Activated naive CD4-positive, alpha-beta T cell treated with anti-CD3 and anti-CD28 coated beads for 36 hours (primary cell): ENCODE results near the gene DISP2. TPM values are rescaled to one million over a fixed set of nuclear protein-coding genes. Genes with fewer than 3 reads are reported as not detected.

Experiments
- CTCF ChIA-PET: fragments of 350-600 bp; sonication (Branson Sonifier 250); formaldehyde crosslinking; loops from one replicate; lab custom pipeline; 2021; ENCODE audit warnings: antibody characterized with exemption; lab: Charles Lee
- DNase-seq: peaks from one replicate; pipeline ENCODE4 v3.0.0-alpha.2; 2020
- H3K27ac Mint-ChIP-seq: one replicate; pipeline ENCODE4 v1.8.0; 2021; ENCODE audit warnings: mild to moderate bottlenecking, mixed read lengths
- H3K27me3 Mint-ChIP-seq: one replicate; pipeline ENCODE4 v1.8.0; 2021; ENCODE audit warnings: low read depth, mixed read lengths
- H3K36me3 Mint-ChIP-seq: one replicate; pipeline ENCODE4 v1.8.0; 2021; ENCODE audit warnings: low read depth, mixed read lengths
- H3K4me1 Mint-ChIP-seq: one replicate; pipeline ENCODE4 v1.8.0; 2021; ENCODE audit warnings: low read depth, mixed read lengths
- H3K4me3 Mint-ChIP-seq: one replicate; pipeline ENCODE4 v1.8.0; 2021; ENCODE audit warnings: mild to moderate bottlenecking, moderate library complexity, mixed read lengths
- H3K9me3 Mint-ChIP-seq: one replicate; pipeline ENCODE4 v1.8.0; 2021; ENCODE audit warnings: mixed read lengths
- intact Hi-C: fragments of 100-400 bp; cut with micrococcal nuclease; formaldehyde crosslinking; loops from one replicate; pipeline ENCODE4 v1.15.1; 2023
- total RNA-seq, 2 experiments: library from RNA; stranded (reverse); gene quantifications; one replicate each; pipeline ENCODE4 v1.2.3, GENCODE V29; 2021

DISP2 gene
- total RNA-seq, 2 experiments from 2014 or later: 0.02 TPM; not detected in 1

- DNase-seq: no peak
- Mint-ChIP-seq H3K4me3 (no peak overlapping the region), H3K27ac (no peak overlapping the region), H3K36me3 (peaks cover 50% of the 10 kb centered on the region), H3K9me3 (no peaks in the 10 kb centered on the region), H3K27me3 (no peaks in the 10 kb centered on the region), H3K4me1 (peaks cover 7% of the 10 kb centered on the region)
- CTCF ChIA-PET: interaction anchor here (0.6 to 2.7 kb wide), 5 partner anchors 9 to 1990 kb away, joined by 3 to 17 read pairs (median 4); no protein-coding TSS in a partner anchor
- intact Hi-C loops: no loop called here
Observed at GRCh38 chr15:40388941-40389823, 31.2 kb downstream of the DISP2 start.

GRCh38 chr15:40389824-40390595 lies 32.0 kb downstream of the DISP2 start:
- Mint-ChIP-seq H3K4me3 (no peak overlapping the region), H3K27me3 (no peaks in the 10 kb centered on the region), H3K9me3 (no peaks in the 10 kb centered on the region), H3K27ac (no peak overlapping the region), H3K4me1 (peaks cover 2% of the 10 kb centered on the region), H3K36me3 (peaks cover 48% of the 10 kb centered on the region)
- intact Hi-C loops: no loop called here
- DNase-seq: no peak
- CTCF ChIA-PET: interaction anchor here (0.6 to 1.4 kb wide), 5 partner anchors 14 to 45 kb away, joined by 3 to 4 read pairs (median 3); no protein-coding TSS in a partner anchor

GRCh38 chr15:40392986-40393948 lies 35.2 kb downstream of the DISP2 start:
- Mint-ChIP-seq H3K27ac (no peak overlapping the region), H3K9me3 (no peaks in the 10 kb centered on the region), H3K4me3 (no peak overlapping the region), H3K27me3 (no peaks in the 10 kb centered on the region), H3K4me1 (peaks cover 8% of the 10 kb centered on the region), H3K36me3 (peaks cover 30% of the 10 kb centered on the region)
- no peak for DNase-seq
- CTCF ChIA-PET: no interaction called here
- intact Hi-C loops: no loop called here

GRCh38 chr15:40397688-40398412 lies 39.8 kb downstream of the DISP2 start:
- peaks cover 19% of the 10 kb centered on the region for H3K4me1 Mint-ChIP-seq
- DNase-seq: no peak
- H3K27me3 Mint-ChIP-seq: no peaks in the 10 kb centered on the region
- no peak overlapping the region for H3K4me3 Mint-ChIP-seq
- H3K36me3 Mint-ChIP-seq: peaks cover 7% of the 10 kb centered on the region
- CTCF ChIA-PET: interaction anchor here (0.6 to 3.6 kb wide), 13 partner anchors 10 to 123 kb away, joined by 3 to 17 read pairs (median 4); partner anchors contain the start of gene KNSTRN
- no peaks in the 10 kb centered on the region for H3K9me3 Mint-ChIP-seq
- H3K27ac Mint-ChIP-seq: peak overlapping the region; percentile 3
- intact Hi-C loops: loop anchor here (1.0 kb wide), 1 partner anchor 11 kb away; no protein-coding TSS in a partner anchor

- H3K36me3 Mint-ChIP-seq: peaks cover 7% of the 10 kb centered on the region
Observed at GRCh38 chr15:40398413-40398873, 40.4 kb downstream of the DISP2 start.

GRCh38 chr15:40399370-40399769 lies 41.4 kb downstream of the DISP2 start:
- DNase-seq: no peak
- Mint-ChIP-seq H3K4me3 (no peak overlapping the region), H3K27ac (no peak overlapping the region), H3K27me3 (no peaks in the 10 kb centered on the region), H3K36me3 (peaks cover 3% of the 10 kb centered on the region), H3K9me3 (no peaks in the 10 kb centered on the region), H3K4me1 (peaks cover 26% of the 10 kb centered on the region)
- intact Hi-C loops: no loop called here
- CTCF ChIA-PET: interaction anchor here (0.5 to 3.6 kb wide), 5 partner anchors 12 to 195 kb away, joined by 3 to 17 read pairs (median 4); partner anchors contain the start of gene KNSTRN

More at GRCh38 chr15:40398413-40398873, 40.4 kb downstream of the DISP2 start:
- Mint-ChIP-seq H3K4me1 (peaks cover 21% of the 10 kb centered on the region), H3K27me3 (no peaks in the 10 kb centered on the region), H3K4me3 (no peak overlapping the region), H3K27ac (peak overlapping the region; percentile 3), H3K9me3 (no peaks in the 10 kb centered on the region)
- peak; percentile 51 for DNase-seq
- intact Hi-C loops: loop anchor here (1.0 kb wide), 1 partner anchor 11 kb away; no protein-coding TSS in a partner anchor
- CTCF ChIA-PET: interaction anchor here (1.0 to 3.6 kb wide), 11 partner anchors 10 to 125 kb away, joined by 3 to 17 read pairs (median 4); partner anchors contain the start of gene KNSTRN

- Mint-ChIP-seq H3K27ac (peak within 1 kb of the TSS; percentile 71), H3K27me3 (no peaks in the 10 kb centered on the region), H3K9me3 (no peaks in the 10 kb centered on the region), H3K36me3 (peaks cover 12% of the 10 kb centered on the region), H3K4me1 (peaks cover 56% of the 10 kb centered on the region), H3K4me3 (peak within 1 kb of the TSS; percentile 83)
- peak; percentile 94 for DNase-seq
- CTCF ChIA-PET: interaction anchor here (0.6 to 3.8 kb wide), 6 partner anchors 17 to 87 kb away, joined by 3 to 20 read pairs (median 9); no protein-coding TSS in a partner anchor
- intact Hi-C loops: loop anchor here (1.0 to 10.0 kb wide), 4 partner anchors 23 to 361 kb away; partner anchors contain the start of genes KNSTRN and RMDN3
Observed at GRCh38 chr15:40405501-40406381, 47.7 kb downstream of the DISP2 start, which contains the start of gene IVD. Gene IVD, plus strand, starts transcription at chr15:40405795. Its CDS starts 33 bp downstream, at chr15:40405828.

GRCh38 chr15:40407330-40407990 lies 49.4 kb downstream of the DISP2 start:
- Mint-ChIP-seq H3K27me3 (no peaks in the 10 kb centered on the region), H3K4me1 (peaks cover 58% of the 10 kb centered on the region), H3K27ac (no peak overlapping the region), H3K36me3 (peaks cover 26% of the 10 kb centered on the region), H3K4me3 (peak overlapping the region; percentile 43), H3K9me3 (no peaks in the 10 kb centered on the region)
- no peak for DNase-seq
- intact Hi-C loops: loop anchor here (10.0 kb wide), 1 partner anchor 363 kb away; no protein-coding TSS in a partner anchor
- CTCF ChIA-PET: interaction anchor here (1.1 to 1.5 kb wide), 3 partner anchors 10 to 39 kb away, joined by 3 to 4 read pairs (median 4); no protein-coding TSS in a partner anchor

- H3K9me3 Mint-ChIP-seq: no peaks in the 10 kb centered on the region
- CTCF ChIA-PET: interaction anchor here (0.6 kb wide), 1 partner anchor 334 kb away, joined by 3 read pairs; no protein-coding TSS in a partner anchor
- DNase-seq: peak; percentile 34
- H3K4me1 Mint-ChIP-seq: peaks cover 51% of the 10 kb centered on the region
- intact Hi-C loops: loop anchor here (1.0 to 10.0 kb wide), 2 partner anchors 11 to 365 kb away; no protein-coding TSS in a partner anchor
- no peak overlapping the region for H3K4me3 Mint-ChIP-seq
- H3K36me3 Mint-ChIP-seq: peaks cover 28% of the 10 kb centered on the region
- H3K27ac Mint-ChIP-seq: peak overlapping the region; percentile 50
- H3K27me3 Mint-ChIP-seq: no peaks in the 10 kb centered on the region
Observed at GRCh38 chr15:40409366-40409765, 51.3 kb downstream of the DISP2 start.
